Heart left ventricle (tissue), 13 donors: ENCODE measurements around the gene C5orf52.

Experiments
- CTCF ChIP-seq, 12 donors: fragments of 200-600 bp; sonication (generic) in 4 of 12; IDR thresholded peaks; one replicate each; pipeline versions ENCODE4 v1.5.0 to v1.8.0; 2018 to 2022; ENCODE audit warnings: antibody characterized with exemption in 12 of 12, mild to moderate bottlenecking in 5 of 12
- POLR2A ChIP-seq, 2 donors: fragments of 450-650 bp; IDR thresholded peaks; one replicate each; pipeline ENCODE4 v1.6.1; 2017; ENCODE audit warnings: antibody characterized with exemption in 2 of 2, mild to moderate bottlenecking in 2 of 2, moderate library complexity in 2 of 2
- donor health status: ischemic (EF 13 %, LVEDD 7.1; RV severe dilation, severe dysfunction).
- donor health status: DM: no; HTN: yes; CAD: no.
- donor health status: DM: no; HTN: no; CAD: no.
- donor health status: ischemic (EF 25% LVEDD 6.9; RV normal size, moderate dysfunction).
- donor health status: ischemic (EF 25% LVEDD 5.7; RV mildly dilated, moderate dysfunction).
- donor health status: ischemic (EF 35%, LVEDD 5.7; RV mildly dilated, moderate dysfunction).
- donor health status: nonischemic (EF 11% LVEDD 7.7; RV severe dilation, severe dysfunction).
- donor health status: DM: yes; HTN: yes; CAD: no.
- donor health status: PGD.
- donor health status: ischemic (EF 29% LVEDD 5.4; RV normal size, mild dysfunction).
- donor health status: nonischemic (EF 23%, LVEDD 6.1; RV moderate dilation, normal function).

DNA sequence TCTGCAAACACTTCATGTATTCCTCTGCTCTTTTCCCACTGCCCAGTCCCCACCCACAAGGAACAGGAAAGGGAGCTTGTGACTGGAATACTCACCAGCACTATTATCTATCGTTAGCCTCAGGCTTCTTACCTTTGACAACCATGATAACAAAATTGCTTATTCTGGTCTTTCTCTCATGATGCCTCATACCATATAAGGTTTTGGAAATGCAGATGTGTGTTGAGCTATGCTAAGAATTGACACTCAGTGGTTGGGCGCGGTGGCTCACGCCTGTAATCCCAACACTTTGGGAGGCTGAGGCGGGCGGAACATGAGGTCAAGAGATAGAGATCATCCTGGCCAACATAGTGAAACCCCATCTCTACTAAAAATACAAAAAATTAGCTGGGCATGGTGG, 44.5 kb upstream of the C5orf52 start:
- TF ChIP-seq CTCF (IDR thresholded peaks at IDR 0.05) = no peak
- no peak for TF ChIP-seq POLR2A (IDR thresholded peaks at IDR 0.05)
